Measurements from ENCODE around the gene GMDS.

The GMDS gene

DNA sequence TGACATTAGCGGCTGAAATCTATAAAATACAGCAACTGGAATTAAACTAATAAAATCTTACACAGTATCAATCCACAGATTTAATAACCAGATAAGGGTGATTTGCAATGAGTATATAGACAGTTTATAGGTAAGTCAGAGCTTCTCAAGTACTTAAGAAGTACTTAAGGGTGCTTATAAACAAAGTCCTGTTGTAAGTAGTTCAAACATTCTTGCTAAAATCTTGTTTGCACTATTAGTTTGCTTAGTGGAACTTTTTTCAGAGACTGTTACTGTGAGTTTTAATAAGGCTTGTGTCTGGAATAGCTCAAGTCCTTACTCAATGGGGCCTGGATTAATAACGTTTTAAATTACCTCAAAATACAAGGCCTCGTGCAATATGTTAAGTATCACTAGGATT is 240.5 kb downstream of the GMDS start:
- DNase-seq (ENCODE audit: low read depth in 2 of 3, low spot score in 1 of 3), result no peak

DNA sequence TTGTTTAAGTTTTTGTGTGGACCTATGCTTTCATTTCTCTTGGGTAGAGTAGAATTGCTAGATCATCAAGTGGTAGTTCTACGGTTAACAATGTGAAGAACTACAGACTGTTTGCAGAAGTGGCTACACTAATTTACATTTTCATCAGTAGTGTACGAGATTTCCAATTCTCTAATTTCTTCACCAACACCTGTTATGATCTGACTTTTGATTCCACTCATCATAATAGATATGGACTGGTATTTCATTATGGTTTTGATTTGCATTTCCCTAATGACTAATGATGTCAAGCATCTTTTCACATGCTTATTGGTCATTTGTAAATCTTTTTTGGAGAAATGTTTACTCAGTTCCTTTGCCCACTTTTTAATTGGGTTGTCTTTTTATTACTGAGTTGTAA is 244.4 kb downstream of the GMDS start:
- no peak for DNase-seq (ENCODE audit: low read depth in 2 of 3, low spot score in 1 of 3)

DNA sequence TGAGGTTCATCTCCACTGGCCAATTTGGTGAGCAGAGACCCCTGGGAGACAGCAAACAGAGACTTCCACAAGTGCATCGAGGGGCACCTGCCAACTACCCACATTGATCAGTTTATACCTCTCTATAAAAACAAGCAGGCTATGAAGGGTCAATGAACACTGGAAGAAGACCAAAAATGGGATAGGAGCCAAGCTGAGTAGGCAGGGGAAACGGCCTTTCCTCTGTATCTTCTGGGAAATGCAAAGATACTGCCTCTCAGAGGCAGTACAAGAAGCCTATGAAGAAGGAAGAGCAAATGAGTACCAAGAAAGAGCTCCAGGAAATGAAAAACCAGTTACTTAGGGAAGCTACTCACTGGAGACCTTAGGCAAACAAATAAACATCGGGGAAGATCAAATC is 247.7 kb downstream of the GMDS start:
- no peak for DNase-seq (ENCODE audit: low read depth in 2 of 3, low spot score in 1 of 3)

- DNase-seq (ENCODE audit: low read depth in 2 of 3, low spot score in 1 of 3), result no peak
Measured at GRCh38 chr6:1995636-1996035, 249.8 kb downstream of the GMDS start.

DNA sequence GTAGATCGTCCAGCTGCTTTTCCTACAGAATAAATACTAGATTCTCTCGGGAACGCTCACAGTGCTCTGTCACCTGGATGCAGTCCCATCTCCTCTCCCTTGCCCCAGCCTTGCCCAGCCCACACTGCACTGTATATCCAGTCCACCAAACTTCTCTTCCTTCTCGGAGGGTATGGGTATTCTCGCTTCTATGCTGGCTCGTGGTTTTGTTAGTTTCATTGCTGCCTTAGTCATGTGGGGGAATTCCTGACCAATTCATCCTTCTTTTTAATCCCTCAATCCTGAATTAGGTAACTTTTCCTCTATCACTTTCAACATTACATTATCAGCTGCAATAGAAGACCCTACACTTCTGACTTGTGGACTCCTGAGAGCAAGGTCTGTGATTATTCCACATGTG is 252.4 kb downstream of the GMDS start:
- DNase-seq (ENCODE audit: low read depth in 2 of 3, low spot score in 1 of 3), result no peak

GRCh38 chr6:1991332-1991878 is 254.0 kb downstream of the GMDS start:
- DNase-seq (ENCODE audit: low read depth in 2 of 3, low spot score in 1 of 3), result no peak

GRCh38 chr6:1988843-1989242 is 256.6 kb downstream of the GMDS start:
- DNase-seq (ENCODE audit: low read depth in 2 of 3, low spot score in 1 of 3), result no peak

- no peak for DNase-seq (ENCODE audit: low read depth in 2 of 3, low spot score in 1 of 3)
Measured at GRCh38 chr6:1987640-1988039, 257.8 kb downstream of the GMDS start.

DNA sequence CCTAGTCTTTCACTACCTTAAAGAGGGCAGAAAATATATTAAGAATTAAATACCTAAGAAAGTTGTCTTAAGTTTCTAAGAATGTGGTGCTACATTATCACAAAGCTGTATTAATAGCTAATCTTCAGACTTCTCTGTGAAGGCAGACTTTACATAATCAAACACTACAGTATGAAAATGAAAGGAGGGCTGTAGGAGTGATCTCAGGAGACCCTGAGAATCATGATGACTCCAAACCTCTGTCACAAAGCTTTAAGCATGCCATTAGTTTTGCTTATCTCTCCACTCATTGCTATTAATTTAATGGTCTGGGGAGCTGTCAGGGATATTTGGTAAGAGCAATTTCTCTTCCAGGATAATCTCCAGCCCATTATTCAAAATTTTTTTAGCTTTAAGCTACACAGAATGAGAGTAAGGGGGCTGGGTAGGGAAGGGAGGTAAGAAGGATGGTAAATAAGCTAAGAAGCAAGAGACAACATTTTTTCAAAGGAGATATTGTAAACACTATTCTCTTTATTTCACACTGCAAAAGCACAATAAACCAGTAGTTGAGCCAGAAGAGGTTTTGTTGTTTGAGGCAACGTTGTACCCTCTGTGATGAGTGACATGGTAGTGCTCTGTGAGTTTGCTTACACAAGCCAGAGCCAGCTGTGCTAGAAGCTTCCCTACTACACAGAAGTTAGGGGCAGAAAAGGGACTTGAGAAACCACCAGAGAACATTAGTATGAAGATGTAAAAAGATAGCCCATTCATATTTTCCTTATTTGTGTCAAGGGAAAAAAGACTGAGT is 258.8 kb downstream of the GMDS start:
- DNase-seq (ENCODE audit: low read depth in 2 of 3, low spot score in 1 of 3), result no peak

DNA sequence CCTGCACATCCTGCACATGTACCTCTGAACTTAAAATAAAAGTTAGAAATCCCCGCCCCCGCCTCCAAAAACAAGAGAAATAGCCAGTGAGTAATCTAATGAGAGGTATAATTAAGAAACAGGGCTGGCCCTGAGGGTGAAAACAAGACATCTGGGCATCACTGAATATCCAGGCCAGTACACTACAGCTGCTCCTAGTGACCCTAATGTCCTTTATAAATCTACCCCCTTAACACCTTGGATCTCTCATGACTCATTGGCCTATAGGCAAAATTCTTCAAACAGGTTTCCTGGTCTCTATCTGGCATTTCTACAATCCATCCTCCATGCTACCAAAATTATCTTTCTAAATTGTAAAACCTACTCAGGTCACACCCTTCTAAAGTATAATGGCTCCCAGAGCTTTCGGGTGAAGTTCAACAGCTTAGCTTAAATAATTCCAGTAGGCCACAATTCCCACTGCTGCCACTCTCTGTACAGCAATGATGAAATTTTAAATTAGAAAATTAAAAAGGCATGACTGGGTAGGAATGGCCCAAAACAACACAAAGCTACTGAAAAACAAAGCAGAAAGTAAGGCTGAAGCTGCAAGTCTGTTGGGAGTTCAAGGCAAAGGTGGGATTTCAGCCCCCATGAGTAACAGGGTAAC is 260.9 kb downstream of the GMDS start:
- DNase-seq (ENCODE audit: low read depth in 2 of 3, low spot score in 1 of 3), result no peak

DNA sequence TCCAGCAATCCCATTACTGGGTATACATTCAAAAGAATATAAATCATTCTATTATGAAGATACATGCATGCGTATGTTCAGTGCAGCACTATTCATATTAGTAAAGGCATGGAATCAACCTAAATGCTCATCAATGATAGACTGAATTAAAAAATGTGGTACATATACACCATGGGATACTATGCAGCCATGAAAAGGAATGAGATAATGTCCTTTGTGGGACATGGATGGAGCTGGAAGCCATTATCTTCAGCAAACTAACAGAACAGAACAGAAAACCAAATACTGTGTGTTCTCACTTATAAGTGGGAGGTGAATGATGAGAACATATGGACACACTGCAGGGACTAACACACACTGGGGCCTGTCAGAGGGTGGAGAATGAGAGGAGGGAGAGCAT is 261.6 kb downstream of the GMDS start:
- no peak for DNase-seq (ENCODE audit: low read depth in 2 of 3, low spot score in 1 of 3)

GRCh38 chr6:1972962-1973361 is 272.4 kb downstream of the GMDS start:
- DNase-seq (ENCODE audit: low read depth in 2 of 3, low spot score in 1 of 3), result no peak

DNA sequence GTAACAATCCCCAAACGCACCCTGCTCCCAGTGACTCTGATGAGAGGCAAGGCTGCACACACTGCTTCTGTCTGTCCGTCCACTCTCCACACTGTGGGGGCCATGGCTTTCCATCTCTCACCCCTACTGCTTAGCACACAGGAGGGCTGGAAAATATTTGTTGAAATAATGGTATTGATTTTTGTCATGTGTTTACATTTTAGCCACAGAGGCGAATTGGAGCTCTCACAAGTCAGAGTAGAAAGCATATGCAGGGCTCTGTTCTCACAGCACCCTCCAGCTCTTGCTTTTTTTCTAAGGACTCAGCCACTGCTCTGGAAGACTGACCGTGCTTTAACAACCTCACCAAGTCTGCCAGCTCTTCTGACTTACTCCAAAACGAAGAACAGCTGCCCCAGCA is 273.8 kb downstream of the GMDS start:
- no peak for DNase-seq (ENCODE audit: low read depth in 2 of 3, low spot score in 1 of 3)

DNA sequence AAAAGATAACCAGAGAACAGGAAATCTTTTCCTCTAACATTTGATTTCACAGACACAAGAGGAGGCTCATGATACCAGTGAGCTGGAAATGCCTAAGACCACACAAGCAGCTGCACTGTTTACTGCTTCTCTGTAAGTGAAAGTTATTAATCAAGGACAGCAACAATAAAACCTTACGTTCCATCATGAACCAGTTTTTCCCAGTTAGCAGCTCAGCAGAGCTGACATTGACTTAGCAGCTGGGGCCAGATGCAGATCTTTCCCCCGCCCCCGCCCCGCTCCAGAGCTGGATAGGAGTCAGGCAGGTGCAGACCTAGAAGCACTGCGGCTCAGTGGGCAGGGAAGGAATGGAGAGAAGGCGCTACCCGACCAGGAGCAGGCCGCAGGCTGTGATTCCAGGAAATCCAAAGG is 275.2 kb downstream of the GMDS start:
- no peak for DNase-seq (ENCODE audit: low read depth in 2 of 3, low spot score in 1 of 3)

- no peak for DNase-seq (ENCODE audit: low read depth in 2 of 3, low spot score in 1 of 3)
Measured at GRCh38 chr6:1966713-1967112, 278.7 kb downstream of the GMDS start.

DNA sequence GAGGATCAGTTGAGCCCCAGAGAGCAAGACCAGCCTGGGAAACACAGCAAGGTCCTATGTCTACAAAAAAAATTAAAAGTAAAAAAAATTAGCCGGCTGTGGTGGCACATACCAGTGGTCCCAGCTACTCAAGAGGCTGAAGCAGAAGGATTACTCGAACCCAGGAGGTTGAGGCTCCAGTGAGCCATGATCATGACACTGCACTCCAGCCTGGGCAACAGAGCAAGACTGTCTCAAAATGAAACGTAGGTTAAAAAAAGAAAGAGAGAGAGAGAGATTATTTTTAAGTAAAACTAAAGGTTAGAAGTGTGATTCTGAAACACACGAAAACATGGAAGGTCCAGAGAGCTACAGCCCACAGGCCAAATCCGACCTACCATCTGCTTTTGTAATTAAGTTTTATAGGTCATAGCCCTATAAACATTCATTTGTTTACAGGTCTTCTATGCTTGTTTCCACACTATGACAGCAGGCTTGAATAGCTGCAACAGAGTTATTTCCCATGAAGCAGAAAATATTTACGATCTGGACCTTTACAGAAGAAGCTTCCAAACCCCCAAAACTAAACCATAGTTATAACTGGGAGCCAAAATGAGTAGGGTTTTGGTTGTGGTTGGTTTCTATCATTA is 279.7 kb downstream of the GMDS start:
- no peak for DNase-seq (ENCODE audit: low read depth in 2 of 3, low spot score in 1 of 3)

DNA sequence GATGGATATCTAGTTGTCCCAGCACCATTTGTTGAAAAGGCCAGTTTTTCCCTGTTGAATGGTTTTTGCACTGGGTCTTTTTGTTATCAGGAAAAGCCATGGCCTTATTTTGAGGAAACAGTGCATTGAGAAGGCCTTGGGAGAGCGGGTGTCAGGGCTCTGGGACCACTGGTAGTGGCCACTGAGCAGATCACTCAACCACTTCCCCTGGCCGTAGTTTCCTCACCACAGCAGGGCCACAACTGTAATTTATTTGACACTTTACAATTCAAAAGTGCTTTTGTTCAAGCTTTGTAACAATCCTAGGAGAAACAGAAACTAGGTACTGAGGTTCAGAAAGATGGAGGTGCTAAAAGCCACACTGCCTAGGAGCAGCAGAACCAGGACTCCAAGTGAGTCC is 281.8 kb downstream of the GMDS start:
- no peak for DNase-seq (ENCODE audit: low read depth in 2 of 3, low spot score in 1 of 3)

DNA sequence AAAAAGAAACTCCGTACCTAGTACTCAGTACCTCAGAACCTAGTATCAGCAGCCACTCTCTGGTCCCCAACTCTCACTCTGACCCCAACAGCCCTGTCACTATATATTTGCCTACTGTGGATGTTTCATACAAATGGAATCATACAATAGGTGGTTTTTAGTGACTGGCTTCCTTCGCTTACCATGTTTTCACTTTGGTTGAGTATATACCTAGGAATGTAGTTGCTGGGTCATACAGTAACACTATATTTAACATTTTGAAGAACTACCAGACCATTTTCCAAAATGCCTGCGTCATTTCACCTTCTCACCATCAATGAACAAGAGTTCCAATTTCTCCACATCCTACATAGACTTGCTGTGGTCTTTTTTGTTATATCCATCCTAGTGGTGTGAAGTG is 283.2 kb downstream of the GMDS start:
- no peak for DNase-seq (ENCODE audit: low read depth in 2 of 3, low spot score in 1 of 3)

DNA sequence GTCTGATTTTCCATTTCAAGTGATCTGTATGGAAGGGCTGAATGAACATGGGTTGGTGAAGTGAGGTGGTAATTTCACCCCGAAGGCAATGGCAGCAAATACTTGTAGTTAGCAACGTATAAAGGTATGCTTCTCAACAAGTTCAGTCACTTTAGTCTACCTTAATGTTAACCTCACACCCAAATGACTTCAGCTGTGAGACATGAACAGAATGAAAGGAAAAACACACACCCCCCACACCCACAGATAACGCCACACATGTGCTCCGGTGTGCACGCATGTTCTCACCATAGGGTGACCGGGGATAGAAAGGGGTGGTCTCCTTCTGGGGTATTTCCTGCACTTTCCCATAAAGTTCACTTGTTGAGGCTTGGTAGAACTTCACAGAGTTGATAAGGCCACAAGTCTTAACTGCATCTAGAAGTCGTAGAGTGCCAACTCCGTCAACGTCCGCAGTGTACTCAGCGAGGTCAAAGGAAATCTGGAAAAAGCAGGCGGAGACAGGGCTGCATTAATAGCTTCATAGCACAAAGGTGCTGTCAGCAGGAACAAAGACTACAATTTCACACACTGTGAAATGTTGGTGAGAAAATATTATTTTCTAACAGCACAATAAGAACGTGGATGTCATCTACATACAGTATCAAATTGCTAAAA is 284.8 kb downstream of the GMDS start:
- no peak for DNase-seq (ENCODE audit: low read depth in 2 of 3, low spot score in 1 of 3)

- DNase-seq (ENCODE audit: low read depth in 2 of 3, low spot score in 1 of 3), result no peak
Measured at GRCh38 chr6:1958257-1958656, 287.1 kb downstream of the GMDS start.

- DNase-seq (ENCODE audit: low read depth in 2 of 3, low spot score in 1 of 3), result no peak
Measured at GRCh38 chr6:1957746-1958145, 287.7 kb downstream of the GMDS start.

Data from stimulated activated CD4-positive, alpha-beta T cell treated with anti-CD3 and anti-CD28 coated beads, Interleukin-12 subunit alpha, Interleukin-12 subunit beta, amount 100 ng/mL, for 48 hours (primary cell).